ENCODE measurements around the gene CRADD.

DNA sequence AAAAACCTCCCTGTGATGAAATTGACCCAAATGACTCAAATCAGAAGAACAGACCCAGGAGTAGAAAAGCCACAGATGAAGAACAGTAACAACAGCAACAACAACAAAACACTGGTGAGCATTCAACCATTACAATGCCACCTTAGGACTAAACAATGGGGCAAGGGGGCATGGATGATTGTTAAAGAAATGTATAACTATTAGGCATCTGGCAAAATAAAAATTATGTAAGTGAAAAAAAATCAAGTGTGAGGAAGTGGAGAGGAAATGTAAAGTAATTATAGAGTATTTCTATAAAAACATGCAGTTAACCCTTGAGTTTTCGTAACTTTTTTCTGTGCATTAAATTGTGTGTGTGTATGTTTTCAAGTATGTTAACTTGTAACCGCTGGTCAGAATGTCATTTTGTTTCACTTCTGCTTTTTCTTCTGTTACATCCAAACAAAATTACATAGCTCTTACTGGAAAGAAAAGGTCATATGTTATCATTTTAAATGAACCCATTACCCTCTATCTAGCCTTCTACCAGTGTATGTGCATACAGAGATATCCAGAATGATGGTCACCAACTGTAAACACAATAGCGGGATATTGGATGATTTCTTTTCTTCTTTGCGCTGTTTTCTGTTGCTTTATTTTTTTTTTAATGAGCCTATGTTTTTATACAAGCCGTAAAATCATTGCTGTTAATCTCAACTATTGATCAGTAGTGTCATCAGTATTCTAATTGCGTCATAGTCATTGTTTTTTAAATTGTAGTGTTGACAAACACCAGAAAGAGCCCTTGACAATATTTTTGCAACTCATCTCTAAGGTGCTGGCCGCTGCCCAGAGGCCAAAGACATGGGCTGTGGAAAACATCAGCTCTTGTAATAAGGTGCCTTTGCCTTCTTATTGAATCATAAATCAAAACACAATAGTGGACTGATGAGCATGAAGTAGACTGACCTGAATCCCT lies 170.6 kb downstream of the CRADD start:
- TF ChIP-seq EZH2 (IDR thresholded peaks at IDR 0.05), result no peak
- no peak for TF ChIP-seq FOXP2 (optimal IDR thresholded peaks at IDR 0.05; ENCODE audit: control extremely low read depth, extremely low read length, insufficient read depth)
- no peak for TF ChIP-seq POLR2AphosphoS5 (IDR thresholded peaks at IDR 0.05; ENCODE audit: borderline replicate concordance, low read depth, low read length)
